Left renal cortex interstitium (tissue), 4 donors: ENCODE measurements around the gene RNF208. TPM values are rescaled to one million over a fixed set of nuclear protein-coding genes. Genes with fewer than 3 reads are reported as not detected.

Experiments used
- DNase-seq, 4 donors: peaks; one replicate each; pipeline ENCODE4 v3.0.0-alpha.2; 2013; ENCODE audit warnings: low read depth in 4 of 4, low spot score in 2 of 4, missing footprints in 1 of 4
- polyA plus RNA-seq, 4 donors: library from polyadenylated mRNA; unstranded; fragments of 120-200 nt; gene quantifications; one replicate each; pipeline ENCODE4 v1.2.1, GENCODE V29; 2013; ENCODE audit not compliant: insufficient read length in 4 of 4

Gene RNF208
- polyA plus RNA-seq, 4 donors, result 5.4 to 15.1 (median 13.1) TPM

DNA sequence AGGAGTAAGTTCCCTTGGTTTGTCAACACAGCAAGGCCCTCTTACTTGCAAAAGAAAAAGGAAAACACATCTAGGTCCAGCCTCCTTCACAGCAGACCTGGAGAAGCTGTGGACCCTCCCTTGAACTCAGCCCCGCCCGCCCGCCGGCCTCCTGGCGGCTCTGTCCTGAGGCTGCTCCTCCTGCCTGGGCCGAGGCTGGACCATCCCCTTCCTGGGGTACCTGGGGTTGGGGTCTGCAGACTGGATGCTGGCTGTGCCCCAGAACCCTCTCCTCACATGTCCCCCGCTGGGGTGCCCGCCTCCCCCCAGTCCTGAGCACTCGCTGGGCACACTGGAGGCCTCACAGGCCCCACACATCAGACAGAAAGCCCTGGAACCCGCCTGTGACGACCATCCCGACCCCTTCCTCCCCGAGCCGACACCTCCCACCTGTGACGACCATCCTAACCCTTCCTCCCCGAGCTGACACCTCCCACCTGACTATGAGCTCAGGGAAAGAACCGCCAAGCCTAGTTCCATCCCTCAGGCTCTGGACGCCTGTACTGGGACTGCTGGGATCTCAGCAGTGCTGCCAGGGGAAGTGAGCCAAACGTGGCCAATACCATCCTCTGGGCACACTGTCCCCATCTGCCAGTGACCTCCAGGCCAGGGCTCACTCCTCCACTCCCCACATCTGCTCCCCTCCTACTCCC is 43.0 kb downstream of the RNF208 start:
- DNase-seq, result no peak

DNA sequence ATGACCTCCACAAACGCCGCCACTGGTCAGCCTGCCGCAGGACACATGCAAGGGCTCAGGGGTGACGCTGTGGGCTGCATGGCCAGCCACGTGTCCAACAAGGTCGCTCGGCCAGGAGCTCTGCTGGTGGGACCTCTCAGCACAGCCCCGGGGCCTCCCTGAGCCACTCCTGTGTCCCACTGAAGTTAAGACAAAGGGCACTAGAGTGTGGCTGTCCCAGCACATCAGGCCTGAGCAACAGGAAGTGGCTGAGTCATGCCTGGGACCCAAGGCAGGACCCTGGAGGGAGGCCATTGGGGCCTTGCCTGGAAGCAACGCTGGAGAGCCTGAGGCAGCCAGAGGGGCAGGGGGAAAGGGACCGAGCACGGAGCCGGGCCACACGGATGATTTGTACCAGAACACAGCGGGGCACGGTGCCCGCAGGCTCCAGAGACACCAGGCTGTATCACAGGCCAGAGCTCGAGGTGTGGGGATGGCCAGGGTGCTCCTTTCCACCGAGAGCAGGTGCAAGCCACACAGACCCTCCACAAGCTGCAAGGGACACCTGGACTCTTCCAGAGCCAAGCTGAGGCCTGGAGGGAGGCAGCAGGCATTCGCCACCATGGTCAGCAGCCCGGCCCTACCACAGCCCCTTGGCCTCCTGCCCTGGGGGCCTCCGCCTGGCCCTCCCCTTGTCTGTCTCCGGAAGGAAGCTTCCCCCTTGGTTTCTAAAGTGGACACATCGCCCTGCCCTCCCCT is 43.7 kb downstream of the RNF208 start:
- no peak for DNase-seq

DNA sequence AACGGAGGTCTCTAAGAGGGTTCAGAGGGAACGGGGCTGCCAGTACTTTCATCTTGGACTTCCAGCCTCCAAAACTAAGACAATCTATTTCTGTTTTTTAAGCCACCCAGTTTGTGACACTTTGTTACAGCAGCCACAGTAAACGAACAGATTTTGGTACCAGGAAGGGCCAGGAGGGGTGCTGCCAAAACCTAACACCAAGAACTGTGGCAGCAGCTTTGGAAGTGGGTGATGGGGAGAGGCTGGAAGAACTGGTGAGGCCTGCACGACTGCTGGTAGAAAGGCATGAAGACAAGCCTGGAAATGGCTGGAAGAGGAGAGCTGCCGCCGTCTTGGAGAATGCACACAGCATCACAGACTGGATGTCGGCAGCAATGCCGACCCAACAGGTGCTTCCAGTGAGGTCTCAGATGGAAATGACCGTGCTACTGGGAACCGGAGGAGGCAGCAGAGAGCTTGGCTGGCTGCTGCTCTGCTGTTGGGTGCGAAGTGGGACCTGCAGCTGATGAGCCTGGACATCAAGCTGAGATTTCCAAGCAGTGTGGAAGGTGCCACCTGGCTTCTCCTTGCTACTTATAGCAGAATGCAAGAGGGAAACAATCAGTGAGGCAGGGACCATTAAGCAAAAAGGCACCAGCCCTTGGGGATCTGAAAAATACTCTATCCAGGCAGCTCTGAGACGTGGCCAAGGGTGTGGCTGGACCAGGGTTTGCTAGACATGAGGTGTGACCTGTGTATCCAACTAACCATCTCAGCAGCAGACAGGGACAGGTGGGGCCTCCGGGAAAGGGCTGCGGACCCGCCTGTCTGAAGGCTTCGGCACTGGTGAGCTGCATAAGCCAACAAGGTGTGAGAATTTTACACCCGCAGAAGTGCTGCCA is 45.5 kb downstream of the RNF208 start:
- no peak for DNase-seq

DNA sequence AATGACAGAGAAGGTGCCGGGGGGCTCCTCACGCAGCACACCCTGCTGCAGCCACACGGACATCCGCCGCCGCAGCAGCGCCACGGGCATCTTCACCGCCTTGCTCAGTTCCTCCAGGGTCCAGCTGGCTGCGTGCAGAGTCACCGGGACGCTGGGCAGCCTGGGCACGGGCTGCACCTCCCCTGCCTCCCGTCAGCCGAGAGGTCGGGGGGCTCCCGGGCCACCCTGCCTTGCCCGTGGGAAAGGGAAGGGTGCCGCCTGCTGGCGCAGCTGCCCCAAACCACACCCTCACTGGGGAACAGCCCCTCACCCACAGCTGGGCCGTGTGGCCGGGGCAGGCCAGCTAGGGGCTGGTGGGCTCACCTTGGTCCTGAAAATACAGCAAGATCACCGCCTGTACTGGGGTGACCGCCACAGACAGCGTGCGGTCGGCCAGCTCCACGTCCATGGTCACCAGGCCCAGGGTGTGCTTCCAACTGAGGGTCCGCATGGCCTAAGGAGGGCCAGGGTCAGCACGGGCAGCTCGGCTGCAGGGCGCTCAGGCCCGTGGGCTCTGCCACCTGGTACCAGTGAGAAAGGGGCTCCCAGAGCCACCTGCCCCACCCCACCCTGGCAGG is 46.6 kb downstream of the RNF208 start:
- DNase-seq, result no peak

DNA sequence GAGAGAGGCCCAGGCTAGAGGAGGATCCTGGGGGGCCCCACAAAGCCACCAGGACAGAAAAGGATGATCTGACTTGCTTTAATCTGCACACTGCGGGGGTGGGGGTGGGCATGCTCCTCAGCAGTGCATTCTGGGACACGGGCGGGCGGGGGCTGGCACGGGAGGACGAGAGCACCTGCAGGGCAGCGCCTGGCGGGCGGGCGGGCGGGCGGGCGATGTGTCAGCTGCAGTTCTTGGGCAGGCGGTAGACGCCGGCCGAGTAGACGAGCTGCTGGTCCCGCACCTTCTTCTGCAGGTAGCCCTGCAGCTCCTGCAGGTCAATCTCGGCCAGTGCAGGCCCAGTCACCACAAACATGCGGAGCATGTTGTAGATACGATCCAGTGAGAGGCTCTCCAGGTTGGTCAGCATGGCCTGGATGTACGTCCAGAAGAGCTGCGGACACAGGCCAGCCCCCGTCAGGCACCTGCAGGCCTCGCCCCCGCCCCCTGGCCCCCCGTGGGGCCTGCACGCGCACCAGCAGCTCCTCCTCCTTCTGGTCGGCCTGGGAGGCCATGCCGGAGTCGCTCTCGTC is 47.2 kb downstream of the RNF208 start:
- DNase-seq, result no peak

DNA sequence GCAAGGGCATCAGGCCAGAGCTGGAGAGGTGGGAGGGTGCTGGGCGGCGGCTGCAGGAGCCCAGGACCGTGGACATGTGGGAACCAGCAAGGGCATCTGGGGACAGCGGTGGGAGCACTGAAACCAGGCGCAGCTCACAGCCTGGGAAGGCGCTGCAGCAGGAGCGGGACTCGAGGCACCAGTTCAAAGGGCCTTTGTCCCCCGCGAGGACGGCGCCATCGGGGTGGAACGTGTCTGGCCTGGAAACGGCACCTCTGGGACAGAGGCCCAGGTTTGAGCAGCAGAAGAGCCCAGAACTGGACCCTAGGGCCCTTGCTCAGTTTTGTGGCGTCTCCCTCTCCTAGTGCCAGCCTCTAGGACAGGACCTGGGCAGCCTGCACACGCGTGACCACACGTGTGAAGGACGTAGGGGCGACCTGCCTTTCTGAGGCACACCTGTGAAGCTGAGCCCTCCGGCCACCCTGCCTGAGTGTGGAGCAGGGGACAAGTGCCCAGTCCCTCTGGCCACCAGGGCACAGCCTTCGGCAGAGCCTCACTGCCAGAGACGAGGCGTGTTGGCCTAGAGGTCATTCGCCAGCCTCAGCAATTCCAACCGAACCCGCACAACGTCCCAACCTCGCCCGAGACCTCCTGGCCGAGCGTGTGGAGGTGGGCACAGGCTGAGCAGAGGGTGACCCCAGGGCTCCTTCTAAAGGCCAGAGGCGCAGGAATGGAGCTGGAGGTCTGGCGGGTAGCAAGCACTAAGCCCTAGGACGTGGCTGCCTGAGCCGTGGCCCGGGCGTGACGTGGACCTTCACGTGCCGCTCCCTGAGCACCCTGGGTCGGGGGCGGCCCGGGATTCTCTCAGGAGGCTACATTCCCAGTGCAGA is 48.0 kb downstream of the RNF208 start:
- DNase-seq, result no peak

DNA sequence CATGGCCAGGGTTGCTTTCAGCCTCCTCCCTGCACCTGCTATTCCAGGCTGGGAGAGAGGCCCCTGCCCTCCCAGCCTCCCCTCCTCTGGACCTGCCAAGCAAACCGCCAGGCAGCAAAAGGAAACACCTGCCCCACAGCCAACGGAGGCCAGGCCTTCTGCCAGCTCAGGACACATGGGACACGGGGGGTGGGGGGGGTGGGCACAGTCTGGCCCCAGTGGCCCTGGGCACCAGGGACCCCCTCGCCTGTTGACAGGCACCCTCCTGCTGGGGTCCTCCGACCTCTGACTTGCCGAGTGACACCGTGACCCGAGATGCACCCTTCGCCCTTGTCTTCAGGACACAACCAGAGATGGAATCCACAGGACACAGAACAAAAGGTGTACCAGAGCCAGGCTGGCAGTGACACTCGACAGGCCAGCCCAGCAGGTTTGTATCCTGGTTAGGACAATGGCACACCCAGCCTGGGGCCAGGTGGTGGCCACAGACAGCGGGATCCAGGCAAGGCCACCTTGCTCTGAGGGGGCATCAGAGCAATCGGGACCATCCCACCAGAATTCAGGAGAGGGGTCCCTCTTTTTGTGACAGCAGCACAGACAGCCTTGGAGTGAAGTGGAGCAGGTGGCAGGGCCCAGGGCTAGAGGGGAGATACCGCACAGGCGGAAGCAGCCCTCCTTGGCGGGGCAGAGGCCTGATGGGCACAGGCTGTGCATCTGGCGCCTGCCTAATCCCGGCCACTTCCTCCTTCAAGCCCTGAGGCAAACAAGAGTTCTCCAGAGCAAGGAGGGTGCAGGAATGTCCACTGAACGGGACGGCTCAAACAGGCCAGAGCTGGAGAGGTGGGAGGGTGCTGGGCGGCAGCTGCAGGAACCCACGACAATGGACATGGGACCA is 48.9 kb downstream of the RNF208 start:
- DNase-seq, result no peak

DNA sequence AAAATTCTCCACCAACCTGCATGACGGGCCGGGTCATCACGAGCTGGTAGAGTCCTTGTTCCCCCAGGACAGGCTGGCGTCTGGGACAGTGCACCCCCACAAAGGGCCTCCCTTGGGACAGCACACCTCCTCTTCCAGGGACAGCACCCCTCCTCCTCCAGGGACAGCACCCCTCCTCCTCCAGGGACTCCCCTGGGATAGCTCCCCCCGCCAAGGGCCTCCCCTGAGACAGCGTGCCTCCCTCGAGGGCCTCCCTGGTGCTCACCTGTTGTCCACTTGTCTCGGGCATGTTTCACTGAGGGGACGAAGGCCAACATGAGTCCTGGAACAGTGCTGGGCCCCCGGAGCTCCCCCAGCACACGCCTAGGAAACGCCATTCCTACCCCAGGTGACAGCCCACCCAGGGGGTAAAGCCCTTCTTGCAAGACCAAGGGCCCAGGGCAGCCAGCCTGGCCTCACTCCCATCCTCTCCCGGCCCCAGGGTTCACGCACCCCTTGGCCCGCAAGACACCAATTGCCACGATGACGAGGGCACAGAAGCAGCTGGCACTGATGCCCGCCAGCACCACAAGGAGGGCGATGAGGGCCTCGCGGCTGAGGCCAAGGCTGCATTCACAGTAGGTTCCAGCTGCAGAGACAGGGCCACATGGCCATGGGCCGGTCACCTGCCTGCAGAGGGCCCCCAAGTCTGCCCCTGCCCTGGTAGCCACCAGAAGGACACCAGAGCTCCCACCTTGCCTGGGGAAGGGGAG is 50.7 kb downstream of the RNF208 start:
- no peak for DNase-seq

DNA sequence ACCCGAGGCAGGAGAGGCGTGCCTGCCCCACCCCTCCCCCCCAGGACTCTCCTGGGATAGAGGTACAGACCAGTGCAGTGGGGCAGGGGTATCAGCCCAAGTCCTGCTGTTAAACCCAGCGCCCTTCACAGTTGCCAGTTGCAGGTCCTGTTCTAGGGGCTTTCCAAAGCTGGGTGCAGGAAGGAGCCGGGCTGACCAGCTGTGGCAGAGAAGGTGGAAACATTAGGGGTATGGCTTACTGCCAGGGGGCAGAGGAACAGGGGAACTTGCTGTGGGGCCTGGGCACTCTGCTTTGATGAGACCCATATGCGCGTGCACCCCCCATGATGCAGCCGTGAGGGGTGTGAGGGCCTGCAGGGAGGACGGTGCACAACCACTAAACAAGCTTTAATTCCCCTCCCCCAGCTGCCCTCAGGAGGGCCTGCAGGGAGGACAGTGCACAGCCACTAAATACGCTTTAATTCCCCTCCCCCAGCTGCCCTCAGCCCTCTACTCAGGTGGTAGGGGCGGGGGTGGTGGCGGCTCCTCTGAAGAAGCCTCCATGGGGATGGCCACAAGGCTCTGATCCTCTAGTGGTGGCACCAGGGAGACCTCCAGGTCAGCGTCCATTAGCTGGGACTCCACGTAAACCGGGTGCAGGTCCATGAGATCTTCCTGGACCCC is 51.4 kb downstream of the RNF208 start:
- DNase-seq, result no peak

Other genes starting within 250 kb of the RNF208 start
- 10 to 100 TPM; 34.0 to 80.6 (median 34.4) TPM for gene PTGDS, start 244.7 kb downstream of the RNF208 start, polyA plus RNA-seq
- gene LCNL1, start 239.2 kb downstream of the RNF208 start, polyA plus RNA-seq, result under 1 TPM in 3 of 4 donors, not detected in 1; 0.08 to 0.41 (median 0.17) TPM
- gene PAXX, start 229.8 kb downstream of the RNF208 start, polyA plus RNA-seq, result 10 to 100 TPM; 22.4 to 53.2 (median 41.4) TPM
- gene CLIC3, start 225.7 kb downstream of the RNF208 start, polyA plus RNA-seq, result 1 to 10 TPM in 1 of 4 donors, under 1 TPM in 3; 0.49 to 1.2 (median 0.74) TPM
- gene ABCA2, start 194.0 kb downstream of the RNF208 start, polyA plus RNA-seq, result 10 to 100 TPM; 36.4 to 60.9 (median 55.4) TPM
- under 1 TPM in 2 of 4 donors, not detected in 2; 0.08 to 0.12 TPM for gene FUT7, start 190.2 kb downstream of the RNF208 start, polyA plus RNA-seq
- 10 to 100 TPM; 19.8 to 46.8 (median 34.4) TPM for gene NPDC1, start 176.1 kb downstream of the RNF208 start, polyA plus RNA-seq
- 1 to 10 TPM; 2.8 to 6.0 (median 5.1) TPM for gene ENTPD2, start 168.2 kb downstream of the RNF208 start, polyA plus RNA-seq
- 10 to 100 TPM in 1 of 4 donors, 1 to 10 TPM in 3; 5.5 to 10.0 (median 8.6) TPM for gene SAPCD2, start 151.7 kb downstream of the RNF208 start, polyA plus RNA-seq
- 1 to 10 TPM; 4.2 to 7.4 (median 5.9) TPM for gene UAP1L1, start 144.7 kb downstream of the RNF208 start, polyA plus RNA-seq
- 10 to 100 TPM; 46.5 to 70.7 (median 63.1) TPM for gene MAN1B1, start 135.3 kb downstream of the RNF208 start, polyA plus RNA-seq
- gene DPP7, start 107.5 kb downstream of the RNF208 start, polyA plus RNA-seq, result 10 to 100 TPM; 14.5 to 31.9 (median 25.1) TPM
- gene GRIN1, start 83.1 kb downstream of the RNF208 start, polyA plus RNA-seq, result under 1 TPM in 3 of 4 donors, not detected in 1; 0.06 to 0.60 (median 0.20) TPM
- under 1 TPM in 3 of 4 donors, not detected in 1; 0.12 to 0.29 (median 0.17) TPM for gene LRRC26, start 52.2 kb downstream of the RNF208 start, polyA plus RNA-seq
- under 1 TPM in 1 of 4 donors, not detected in 3; 0.16 TPM for gene TMEM210, start 50.2 kb downstream of the RNF208 start, polyA plus RNA-seq
- gene ANAPC2, start 33.7 kb downstream of the RNF208 start, polyA plus RNA-seq, result 10 to 100 TPM; 31.3 to 56.1 (median 44.4) TPM
- 10 to 100 TPM; 44.5 to 78.1 (median 56.9) TPM for gene SSNA1, start 33.6 kb downstream of the RNF208 start, polyA plus RNA-seq
- gene TPRN, start 21.5 kb downstream of the RNF208 start, polyA plus RNA-seq, result 10 to 100 TPM; 12.8 to 15.4 (median 14.7) TPM
- 10 to 100 TPM; 37.2 to 53.2 (median 43.5) TPM for gene TMEM203, start 16.6 kb downstream of the RNF208 start, polyA plus RNA-seq
- gene NDOR1, start 16.5 kb downstream of the RNF208 start, polyA plus RNA-seq, result 10 to 100 TPM in 3 of 4 donors, 1 to 10 TPM in 1; 7.0 to 20.2 (median 14.5) TPM
- gene CYSRT1, start 2.9 kb upstream of the RNF208 start, polyA plus RNA-seq, result 10 to 100 TPM in 2 of 4 donors, 1 to 10 TPM in 2; 5.1 to 20.9 (median 12.5) TPM
- gene RNF224, start 5.3 kb upstream of the RNF208 start, polyA plus RNA-seq, result 10 to 100 TPM in 2 of 4 donors, 1 to 10 TPM in 2; 3.6 to 20.1 (median 12.5) TPM
- 10 to 100 TPM in 2 of 4 donors, 1 to 10 TPM in 2; 4.4 to 15.4 (median 8.9) TPM for gene SLC34A3, start 8.7 kb upstream of the RNF208 start, polyA plus RNA-seq
- 100 to 1,000 TPM; 324 to 444 (median 393) TPM for gene TUBB4B, start 19.0 kb upstream of the RNF208 start, polyA plus RNA-seq
- gene STPG3, start 29.0 kb upstream of the RNF208 start, polyA plus RNA-seq, result 1 to 10 TPM; 1.0 to 3.5 (median 2.3) TPM
- 10 to 100 TPM; 49.5 to 67.0 (median 56.4) TPM for gene NELFB, start 33.1 kb upstream of the RNF208 start, polyA plus RNA-seq
- 1 to 10 TPM; 3.9 to 8.5 (median 6.3) TPM for gene TOR4A, start 55.5 kb upstream of the RNF208 start, polyA plus RNA-seq
- gene NRARP, start 80.0 kb upstream of the RNF208 start, polyA plus RNA-seq, result 1 to 10 TPM; 5.7 to 8.5 (median 8.2) TPM
- gene EXD3, start 200.9 kb upstream of the RNF208 start, polyA plus RNA-seq, result 10 to 100 TPM in 3 of 4 donors, 1 to 10 TPM in 1; 8.1 to 26.1 (median 19.7) TPM
- 10 to 100 TPM in 1 of 4 donors, 1 to 10 TPM in 3; 4.3 to 13.1 (median 9.1) TPM for gene NOXA1, start 201.2 kb upstream of the RNF208 start, polyA plus RNA-seq
- gene ENTPD8, start 219.1 kb upstream of the RNF208 start, polyA plus RNA-seq, result under 1 TPM; 0.35 to 0.74 (median 0.64) TPM
- gene NSMF, start 237.1 kb upstream of the RNF208 start, polyA plus RNA-seq, result 10 to 100 TPM; 48.1 to 52.4 (median 49.4) TPM